ENCODE data around the gene ARHGAP15. TPM values are rescaled to one million over a fixed set of nuclear protein-coding genes. Genes with fewer than 3 reads are reported as not detected.

Gene ARHGAP15
- polyA plus RNA-seq, 1 donor from 2014 or later = 0.30 TPM

DNA sequence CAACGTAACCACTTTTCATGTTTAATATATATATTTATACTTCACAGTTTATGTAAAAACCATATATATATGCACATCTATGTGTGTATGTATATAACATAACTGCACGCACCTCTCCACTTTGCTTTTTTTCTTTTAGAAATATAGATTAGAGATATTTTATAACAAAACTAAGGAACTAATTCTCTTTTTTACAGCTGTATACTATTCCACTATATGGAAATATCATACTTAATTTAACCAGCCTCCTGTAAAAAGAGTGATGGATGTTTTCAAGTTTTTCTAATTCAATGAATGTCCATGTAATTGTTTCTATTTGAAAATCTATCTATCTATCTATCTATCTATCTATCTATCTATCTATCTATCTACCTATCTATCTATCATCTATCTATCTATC is 4.6 kb downstream of the ARHGAP15 start:
- TF ChIP-seq CTCF (IDR thresholded peaks at IDR 0.05; ENCODE audit: poor library complexity, severe bottlenecking) (no peak), POLR2AphosphoS5 (IDR thresholded peaks at IDR 0.05) (no peak), TAF1 (IDR thresholded peaks at IDR 0.05; ENCODE audit: low read depth) (no peak), EP300 (conservative IDR thresholded peaks at IDR 0.05; ENCODE audit: poor library complexity, severe bottlenecking) (no peak), EZH2 (IDR thresholded peaks at IDR 0.05; ENCODE audit: borderline replicate concordance, insufficient read depth, low read length, poor library complexity, severe bottlenecking) (no peak), RAD21 (conservative IDR thresholded peaks at IDR 0.05) (no peak), SMC3 (conservative IDR thresholded peaks at IDR 0.05; ENCODE audit: poor library complexity) (no peak), MXI1 (conservative IDR thresholded peaks at IDR 0.05; ENCODE audit: poor library complexity, severe bottlenecking) (no peak), REST (IDR thresholded peaks at IDR 0.05; ENCODE audit: borderline replicate concordance) (no peak)
- Histone ChIP-seq H3K27ac (ENCODE audit: low read length) (no peak overlapping the region), H3K79me2 (replicated peaks; ENCODE audit: insufficient read depth, low read length) (no peaks in the 10 kb centered on the region), H3K9me2 (ENCODE audit: insufficient read depth, low read length) (no peaks in the 10 kb centered on the region), H4K20me1 (ENCODE audit: insufficient read depth) (no peaks in the 10 kb centered on the region), H2AFZ (ENCODE audit: low read depth, low read length) (no peak overlapping the region), H3K9ac (ENCODE audit: low read length) (no peak overlapping the region), H3K4me2 (ENCODE audit: low read length) (no peak overlapping the region), H3F3A (ENCODE audit: insufficient read depth, low read length, poor library complexity, severe bottlenecking) (no peaks in the 10 kb centered on the region), H3K27me3 (ENCODE audit: insufficient read depth, low read depth, low read length) (no peaks in the 10 kb centered on the region), H3K36me3 (ENCODE audit: insufficient read depth, low read length) (no peaks in the 10 kb centered on the region), H3K9me3 (ENCODE audit: low read length) (no peaks in the 10 kb centered on the region), H3K4me3 (ENCODE audit: low read length) (no peak overlapping the region)

DNA sequence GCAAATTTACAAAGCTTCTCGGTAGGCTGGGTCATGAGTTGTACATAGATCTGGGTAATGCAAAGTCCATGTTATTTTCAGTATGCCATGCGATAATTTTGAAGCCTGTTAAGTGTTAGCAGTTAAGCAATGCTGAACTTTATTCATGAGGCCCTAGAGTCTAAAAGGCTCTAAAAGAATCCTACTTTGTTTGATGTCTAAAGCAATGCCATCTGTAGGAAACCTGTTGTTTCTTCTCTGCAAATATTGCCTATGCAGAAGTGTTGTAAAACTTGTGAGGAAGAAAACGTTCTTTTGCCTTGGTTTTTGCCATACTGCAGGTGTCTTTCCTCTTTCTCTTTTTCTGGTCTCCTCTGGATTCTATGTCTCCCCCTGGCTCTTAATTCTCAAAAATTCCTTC is 9.1 kb downstream of the ARHGAP15 start:
- no peaks in the 10 kb centered on the region for H3K9me3 ChIP-seq (ENCODE audit: low read length)
- H3K4me3 ChIP-seq (ENCODE audit: low read length) = no peak overlapping the region
- TF ChIP-seq POLR2AphosphoS5 (IDR thresholded peaks at IDR 0.05) (no peak), RAD21 (conservative IDR thresholded peaks at IDR 0.05) (no peak), CTCF (IDR thresholded peaks at IDR 0.05; ENCODE audit: poor library complexity, severe bottlenecking) (no peak), MXI1 (conservative IDR thresholded peaks at IDR 0.05; ENCODE audit: poor library complexity, severe bottlenecking) (no peak), EP300 (conservative IDR thresholded peaks at IDR 0.05; ENCODE audit: poor library complexity, severe bottlenecking) (no peak)

More for the DNA sequence above, 9.1 kb downstream of the ARHGAP15 start:
- H2AFZ ChIP-seq (ENCODE audit: low read depth, low read length) = no peak overlapping the region
- no peaks in the 10 kb centered on the region for H4K20me1 ChIP-seq (ENCODE audit: insufficient read depth)
- no peaks in the 10 kb centered on the region for H3K9me2 ChIP-seq (ENCODE audit: insufficient read depth, low read length)
- no peak overlapping the region for H3K9ac ChIP-seq (ENCODE audit: low read length)
- no peak overlapping the region for H3K4me2 ChIP-seq (ENCODE audit: low read length)
- H3F3A ChIP-seq (ENCODE audit: insufficient read depth, low read length, poor library complexity, severe bottlenecking) = no peaks in the 10 kb centered on the region
- H3K36me3 ChIP-seq (ENCODE audit: insufficient read depth, low read length) = no peaks in the 10 kb centered on the region
- H3K79me2 ChIP-seq (replicated peaks; ENCODE audit: insufficient read depth, low read length) = no peaks in the 10 kb centered on the region
- no peak overlapping the region for H3K27ac ChIP-seq (ENCODE audit: low read length)
- H3K27me3 ChIP-seq (ENCODE audit: insufficient read depth, low read depth, low read length) = no peaks in the 10 kb centered on the region
